Stimulated activated CD4-positive, alpha-beta T cell treated with anti-CD3 and anti-CD28 coated beads, TNF-alpha, amount 100 ng/mL, for 4 hours (primary cell): ENCODE results near the gene ENO3.

ENCODE experiments used
- DNase-seq, 3 experiments: peaks; one replicate each; pipeline ENCODE4 v3.0.0-alpha.2; 2020; ENCODE audit warnings: low read depth in 3 of 3

ENO3 gene

GRCh38 chr17:4973256-4974114, 22.6 kb downstream of the ENO3 start:
- no peak for DNase-seq

GRCh38 chr17:4974115-4974670, 23.3 kb downstream of the ENO3 start:
- DNase-seq: no peak

- no peak for DNase-seq
Observed at GRCh38 chr17:4978726-4979125, 27.8 kb downstream of the ENO3 start.

DNA sequence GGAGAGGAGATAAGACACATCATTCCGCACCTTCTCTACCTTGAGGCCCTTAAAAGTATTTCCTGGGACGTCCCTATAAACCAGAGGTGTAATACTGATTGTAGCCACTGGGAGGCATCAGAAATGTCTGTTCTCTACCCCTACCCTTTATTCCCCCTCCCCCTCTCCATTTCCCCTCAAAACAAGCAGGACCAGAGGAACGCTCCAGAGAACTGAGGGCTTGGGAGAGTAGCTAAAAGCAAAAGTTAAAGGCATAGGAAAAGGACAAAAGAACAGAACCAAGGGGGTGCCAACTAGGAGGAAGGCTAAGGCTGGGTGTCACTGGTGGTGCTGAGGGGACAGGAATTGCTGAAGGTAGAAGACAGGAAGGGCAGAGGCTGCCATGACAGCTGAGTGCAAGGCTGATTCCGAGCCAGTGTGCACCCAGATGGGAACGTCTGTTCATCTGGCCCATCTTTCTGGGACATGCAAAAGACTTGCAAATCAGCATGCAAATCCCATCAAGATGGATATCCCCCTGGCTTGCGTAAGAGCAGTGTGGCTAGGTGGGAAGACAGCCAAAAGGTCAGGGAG, 29.8 kb downstream of the ENO3 start:
- no peak for DNase-seq

- no peak for DNase-seq
Observed at GRCh38 chr17:4982305-4982704, 31.4 kb downstream of the ENO3 start.

- DNase-seq: no peak
Observed at GRCh38 chr17:4986403-4986802, 35.5 kb downstream of the ENO3 start.

DNA sequence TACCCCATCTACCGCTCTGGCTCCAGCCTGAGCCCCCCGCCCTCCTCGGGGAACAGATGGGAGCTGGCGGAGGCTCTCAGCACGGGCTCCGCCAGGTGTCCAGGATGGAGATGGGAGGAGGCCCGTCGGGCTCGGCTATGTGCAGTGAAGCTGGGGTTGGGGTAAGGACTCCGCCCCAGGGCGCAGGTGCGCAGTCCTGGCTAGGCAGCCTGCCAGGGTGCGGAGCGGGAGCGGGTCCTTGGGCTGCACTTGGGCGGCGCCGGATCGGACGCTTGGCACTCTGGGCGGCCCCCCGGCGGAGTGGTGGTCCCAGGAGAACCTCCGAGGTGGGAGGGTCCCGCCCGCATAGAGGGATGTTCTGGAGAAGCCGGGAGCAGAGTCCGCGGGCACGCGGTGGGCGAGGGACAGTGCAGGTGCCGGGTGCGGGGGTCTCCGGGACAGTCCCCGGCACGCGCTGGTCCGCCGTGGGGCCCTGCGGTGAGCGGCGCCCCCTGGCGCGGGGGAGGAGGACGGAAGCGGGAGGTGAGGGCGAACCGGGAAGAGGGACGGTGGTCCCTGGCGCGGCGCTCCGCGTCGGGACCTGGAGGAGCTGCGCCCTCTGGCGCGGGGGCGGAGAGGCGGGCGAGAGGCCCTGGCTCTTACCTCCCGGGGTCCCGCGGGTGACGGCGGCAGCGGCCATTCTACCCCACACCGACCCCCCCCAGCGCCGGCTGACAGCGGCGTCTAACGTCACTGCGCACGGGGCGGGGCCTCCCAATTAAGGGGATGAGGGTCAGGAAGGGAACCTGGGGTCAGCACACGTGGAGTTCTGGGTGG, 36.2 kb downstream of the ENO3 start, which contains the start of gene CAMTA2:
CAMTA2 (minus strand) TSS at position 725 of the 816 bp plus-strand sequence. CDS start 1,453 bp downstream, outside the sequence.
- peak; percentile 73 to 89 (median 76) for DNase-seq

DNA sequence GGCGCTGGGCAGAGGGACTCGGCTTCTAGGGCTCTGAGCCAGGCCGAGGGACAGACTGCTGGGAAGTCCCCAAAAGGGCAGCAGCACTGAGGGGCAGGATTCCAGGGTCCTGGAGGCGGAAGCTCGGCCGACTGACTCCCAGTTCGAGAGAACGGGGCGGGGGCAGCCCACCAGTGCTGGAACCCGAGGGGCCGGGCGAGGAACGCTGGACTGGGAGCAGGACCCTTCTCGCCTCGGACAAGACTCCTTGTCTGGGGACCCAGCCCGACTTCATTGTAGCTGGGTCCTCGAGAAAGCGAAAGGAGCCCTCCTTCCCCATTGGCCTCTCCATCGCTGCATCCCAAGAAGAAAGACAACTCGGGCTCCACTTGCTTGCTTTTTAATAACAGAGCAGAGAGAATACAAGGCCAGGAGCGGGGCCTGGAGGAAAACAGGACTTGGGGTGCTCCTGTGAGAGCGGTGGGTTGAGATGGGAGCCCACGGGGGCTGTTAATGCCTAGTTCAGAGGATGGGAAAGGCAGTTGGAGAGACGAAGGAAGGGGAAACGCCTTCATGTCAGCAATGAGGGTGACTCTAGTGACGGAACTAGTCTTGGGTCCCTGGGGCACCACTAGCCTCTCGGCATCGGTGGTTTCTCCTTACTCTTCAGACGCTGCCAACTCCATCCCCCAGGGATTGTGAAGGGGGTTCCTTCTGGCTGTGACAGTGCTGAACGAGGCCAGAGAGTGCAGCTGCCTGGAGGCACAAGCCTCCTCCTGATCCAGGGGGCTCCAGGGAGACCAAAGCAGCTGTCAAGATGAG, 37.0 kb downstream of the ENO3 start:
- no peak for DNase-seq

- no peak for DNase-seq
Observed at GRCh38 chr17:4994081-4994595, 43.2 kb downstream of the ENO3 start.

DNA sequence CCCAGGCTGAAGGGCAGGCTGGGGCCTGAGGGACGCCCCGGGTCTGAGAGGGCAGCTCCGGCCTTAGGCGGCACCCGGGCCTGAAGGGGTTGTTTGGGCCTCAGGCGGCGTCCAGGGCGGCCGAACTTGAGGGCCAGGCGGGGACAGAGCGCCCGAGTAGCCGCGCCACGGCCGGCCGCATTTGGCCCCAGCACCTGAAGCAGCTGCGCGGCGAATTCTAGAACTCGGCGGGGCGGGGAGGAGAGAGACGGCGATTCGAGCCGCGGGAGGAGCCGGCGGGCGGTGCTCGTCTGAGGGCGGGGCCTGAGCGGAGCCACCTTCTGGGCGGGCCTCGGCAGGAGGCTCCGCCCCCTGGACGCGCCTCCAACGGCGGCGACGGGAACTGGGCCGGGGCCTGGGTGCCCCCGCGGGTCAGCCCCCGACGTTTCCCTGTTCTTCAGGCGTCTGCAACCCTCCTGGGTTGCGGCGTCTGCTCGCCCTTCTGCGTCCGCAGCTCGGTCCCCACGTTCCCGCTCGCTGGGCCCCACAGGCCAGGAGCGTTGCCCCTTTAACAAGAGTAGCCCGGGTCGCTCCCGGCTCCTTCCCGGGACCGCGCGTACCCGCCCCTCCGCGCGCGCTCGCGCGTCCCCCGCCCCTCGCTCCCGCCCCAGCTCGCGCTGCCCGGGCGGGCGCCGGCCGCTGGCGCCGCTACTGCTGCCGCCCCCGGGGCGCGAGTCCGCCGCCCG, 46.5 kb downstream of the ENO3 start, which contains the start of the genes INCA1 and KIF1C:
INCA1 (minus strand) TSS at position 221 of the 725 bp plus-strand sequence. CDS start 3,085 bp downstream, outside the sequence.
KIF1C (plus strand) TSS at position 649 of the 725 bp plus-strand sequence. CDS start 2,297 bp downstream, outside the sequence.
- peak; percentile 83 to 85 (median 85) for DNase-seq

GRCh38 chr17:4998027-4998731, 47.3 kb downstream of the ENO3 start:
- DNase-seq: no peak

DNA sequence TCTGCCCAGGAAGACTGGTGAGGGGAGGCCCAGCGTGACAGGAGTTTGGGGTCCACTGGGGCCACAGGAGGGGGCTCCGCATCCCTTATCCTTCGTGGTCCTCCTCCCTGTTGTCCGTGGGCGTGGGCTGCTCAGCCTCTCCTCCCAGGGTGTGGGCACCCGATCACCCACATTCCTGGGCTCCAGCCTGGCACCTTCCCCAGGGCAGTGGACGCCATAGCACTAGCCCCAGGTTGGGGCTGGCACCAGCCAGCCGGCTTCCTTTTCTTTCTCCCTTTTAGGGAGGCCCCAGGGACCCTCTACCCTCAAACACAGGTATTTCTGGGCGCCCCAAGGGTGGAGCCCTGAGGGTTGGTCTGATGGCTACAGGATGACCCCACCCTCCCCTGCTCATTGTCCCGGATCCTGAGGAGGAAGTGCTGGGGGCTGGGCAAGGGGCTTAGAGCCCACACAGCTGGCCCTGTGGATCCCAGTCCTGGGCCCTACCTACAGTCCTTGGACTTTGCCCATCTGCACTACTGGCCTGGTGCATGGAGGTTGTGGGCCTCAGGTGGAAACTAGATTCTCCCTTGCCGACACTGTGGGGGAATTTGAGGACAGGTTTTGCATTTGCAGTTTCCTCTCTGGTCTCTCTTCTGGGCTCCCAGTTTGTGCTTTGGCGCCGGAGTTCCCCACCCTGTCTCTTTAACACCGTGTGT, 48.0 kb downstream of the ENO3 start:
- DNase-seq: no peak

- DNase-seq: no peak
Observed at GRCh38 chr17:4999430-5000093, 48.6 kb downstream of the ENO3 start.

GRCh38 chr17:5000237-5000639, 49.3 kb downstream of the ENO3 start:
- no peak for DNase-seq

DNA sequence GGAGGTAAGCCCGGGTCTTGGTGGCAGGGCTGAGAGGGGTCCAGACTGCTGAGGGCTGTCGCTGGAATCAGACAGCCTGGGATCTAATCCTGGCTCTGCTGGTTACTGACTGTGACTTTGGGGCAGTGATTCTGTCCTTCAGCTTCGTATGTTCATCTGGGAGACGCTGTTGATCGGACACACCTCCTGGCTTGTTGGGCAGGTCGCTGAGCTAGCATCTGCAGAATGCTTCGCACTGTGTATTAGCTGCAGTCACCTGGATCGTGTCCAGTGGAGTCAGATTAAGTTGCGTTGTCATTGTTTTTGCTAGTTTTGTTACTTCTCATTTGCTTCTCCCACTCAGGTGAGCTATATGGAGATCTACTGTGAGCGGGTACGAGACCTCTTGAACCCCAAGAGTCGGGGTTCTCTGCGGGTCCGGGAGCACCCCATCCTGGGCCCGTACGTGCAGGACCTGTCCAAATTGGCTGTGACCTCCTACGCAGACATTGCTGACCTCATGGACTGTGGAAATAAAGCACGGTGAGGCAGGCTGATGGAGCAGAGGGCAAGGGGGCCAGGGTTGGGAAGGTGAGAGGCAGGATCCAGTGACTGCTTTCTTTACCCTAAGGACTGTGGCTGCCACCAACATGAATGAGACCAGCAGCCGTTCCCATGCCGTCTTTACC, 51.3 kb downstream of the ENO3 start:
- DNase-seq: no peak

DNA sequence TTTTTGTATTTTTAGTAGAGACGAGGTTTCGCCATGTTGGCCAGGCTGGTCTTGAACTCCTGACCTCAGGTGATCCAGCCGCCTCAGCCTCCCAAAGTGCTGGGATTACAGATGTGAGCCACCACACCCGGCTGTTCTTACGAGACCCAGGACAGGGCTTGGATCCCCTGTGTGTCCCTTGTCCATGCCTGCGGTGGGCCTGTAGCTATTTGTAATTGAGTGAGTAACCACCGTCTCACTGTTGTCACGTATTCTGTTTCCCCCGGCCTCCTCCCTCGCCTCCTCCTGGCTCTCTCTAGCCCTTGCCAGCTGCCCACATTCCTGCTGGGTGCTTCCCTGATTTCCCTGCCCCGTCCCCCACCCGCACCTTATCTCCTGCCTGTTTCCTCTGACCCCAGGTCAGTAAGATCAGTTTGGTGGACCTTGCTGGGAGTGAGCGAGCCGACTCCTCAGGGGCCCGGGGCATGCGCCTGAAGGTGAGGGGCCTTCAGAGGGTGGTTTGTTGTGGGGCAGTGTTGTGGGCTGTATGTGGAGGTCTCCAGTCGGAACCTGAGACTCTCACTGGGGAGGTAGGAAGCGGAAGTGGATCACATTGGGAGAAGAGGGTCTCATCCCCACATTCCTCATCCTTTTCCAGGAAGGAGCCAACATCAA, 52.4 kb downstream of the ENO3 start:
- no peak for DNase-seq
